ENCODE measurements around the gene FBXO33. TPM values are rescaled to one million over a fixed set of nuclear protein-coding genes. Genes with fewer than 3 reads are reported as not detected.

Gene FBXO33
- total RNA-seq, 6 experiments from 2014 or later = 4.3 to 6.0 (median 5.2) TPM

DNA sequence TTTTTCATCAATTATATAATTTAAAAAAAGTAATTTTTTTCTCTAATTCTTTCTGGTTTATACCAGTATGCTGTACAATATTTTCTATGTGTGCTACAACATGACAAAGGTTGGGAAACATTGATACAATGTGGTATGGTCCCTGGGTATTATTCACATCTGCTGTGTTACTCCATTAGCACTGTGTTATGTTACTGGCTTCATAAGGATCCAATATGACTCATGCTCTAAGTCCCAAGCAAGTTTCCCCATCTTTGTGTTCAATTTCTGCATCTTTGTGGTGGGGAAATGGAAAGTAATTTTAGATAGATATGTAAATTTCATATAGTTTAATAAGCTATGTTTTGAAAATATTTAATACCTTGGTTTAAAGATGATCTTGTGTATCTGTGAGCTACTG lies 35.8 kb downstream of the FBXO33 start:
- ATAC-seq (no peak), DNase-seq (no peak)
- Histone ChIP-seq H3K27me3 (no peaks in the 10 kb centered on the region), H3K36me3 (peaks cover 0 to 32% (median 3%) of the 10 kb centered on the region in 4 donors), H3K9me3 (no peaks in the 10 kb centered on the region), H3K4me3 (no peak overlapping the region), H3K4me1 (no peaks in the 10 kb centered on the region), H3K27ac (no peak overlapping the region)
- TF ChIP-seq, protein P1, sequence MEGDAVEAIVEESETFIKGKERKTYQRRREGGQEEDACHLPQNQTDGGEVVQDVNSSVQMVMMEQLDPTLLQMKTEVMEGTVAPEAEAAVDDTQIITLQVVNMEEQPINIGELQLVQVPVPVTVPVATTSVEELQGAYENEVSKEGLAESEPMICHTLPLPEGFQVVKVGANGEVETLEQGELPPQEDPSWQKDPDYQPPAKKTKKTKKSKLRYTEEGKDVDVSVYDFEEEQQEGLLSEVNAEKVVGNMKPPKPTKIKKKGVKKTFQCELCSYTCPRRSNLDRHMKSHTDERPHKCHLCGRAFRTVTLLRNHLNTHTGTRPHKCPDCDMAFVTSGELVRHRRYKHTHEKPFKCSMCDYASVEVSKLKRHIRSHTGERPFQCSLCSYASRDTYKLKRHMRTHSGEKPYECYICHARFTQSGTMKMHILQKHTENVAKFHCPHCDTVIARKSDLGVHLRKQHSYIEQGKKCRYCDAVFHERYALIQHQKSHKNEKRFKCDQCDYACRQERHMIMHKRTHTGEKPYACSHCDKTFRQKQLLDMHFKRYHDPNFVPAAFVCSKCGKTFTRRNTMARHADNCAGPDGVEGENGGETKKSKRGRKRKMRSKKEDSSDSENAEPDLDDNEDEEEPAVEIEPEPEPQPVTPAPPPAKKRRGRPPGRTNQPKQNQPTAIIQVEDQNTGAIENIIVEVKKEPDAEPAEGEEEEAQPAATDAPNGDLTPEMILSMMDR (IDR thresholded peaks at IDR 0.05) = no peak
- no peak for TF ChIP-seq POLR2A (IDR thresholded peaks at IDR 0.05)
- intact Hi-C loops (cut with DNase I) = no loop called here

DNA sequence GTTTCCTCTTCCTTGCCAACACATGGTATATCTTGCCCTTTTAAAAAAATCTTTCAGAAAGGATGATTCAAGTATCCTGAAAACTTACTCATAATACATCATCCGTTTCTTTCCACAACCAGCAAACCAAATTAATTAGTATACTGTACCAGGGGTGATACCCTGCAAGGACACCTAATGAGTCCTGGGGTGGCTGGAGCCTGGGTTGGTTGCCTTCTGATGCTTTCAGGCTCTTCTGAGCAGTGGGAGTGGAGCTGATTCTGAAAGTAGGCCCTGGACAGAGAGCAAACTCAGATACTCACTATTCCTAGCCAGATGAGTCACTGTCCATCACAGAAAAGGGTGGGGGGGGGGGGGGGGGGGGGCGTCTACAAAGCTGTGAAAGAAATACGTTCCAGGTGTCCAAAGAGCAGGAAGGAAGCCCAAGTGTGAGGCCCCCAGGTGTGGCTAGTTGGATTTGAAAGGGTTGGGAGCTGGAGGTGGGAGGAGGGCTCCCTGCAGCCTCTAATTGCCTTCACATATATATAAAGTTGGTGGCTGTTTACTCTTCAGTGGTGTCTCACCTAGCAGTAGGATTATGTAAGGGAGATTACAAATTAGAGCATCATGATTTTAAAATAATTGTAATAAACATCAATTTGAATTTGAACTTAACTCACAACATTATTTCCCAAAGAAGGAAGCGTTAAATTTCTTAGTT lies 36.5 kb downstream of the FBXO33 start:
- Histone ChIP-seq H3K9me3 (no peaks in the 10 kb centered on the region), H3K27me3 (no peaks in the 10 kb centered on the region), H3K36me3 (peaks cover 0 to 32% (median 3%) of the 10 kb centered on the region in 4 donors), H3K4me1 (no peaks in the 10 kb centered on the region), H3K27ac (no peak overlapping the region), H3K4me3 (no peak overlapping the region)
- no peak for TF ChIP-seq POLR2A (IDR thresholded peaks at IDR 0.05)
- TF ChIP-seq, protein P1 (IDR thresholded peaks at IDR 0.05) = no peak
- WGBS (ENCODE audit: insufficient coverage, low coverage, low lambda C conversion rate, missing lambda C conversion rate) = 81% methylated on average over 3 of the region's 4 CpGs
- no peak for ATAC-seq
- no peak for DNase-seq
- intact Hi-C loops (cut with DNase I) = no loop called here

- ATAC-seq (no peak), DNase-seq (no peak)
- WGBS (ENCODE audit: insufficient coverage, low coverage, low lambda C conversion rate, missing lambda C conversion rate) = 36% methylated on average over 1 of the region's 1 CpG
- no peak overlapping the region for H3K4me3 ChIP-seq
- peaks cover 0 to 18% (median 1%) of the 10 kb centered on the region in 4 donors for H3K36me3 ChIP-seq
- no peak overlapping the region for H3K27ac ChIP-seq
- intact Hi-C loops (cut with DNase I) = no loop called here
- no peaks in the 10 kb centered on the region for H3K4me1 ChIP-seq
- TF ChIP-seq POLR2A (IDR thresholded peaks at IDR 0.05) = no peak
- TF ChIP-seq, protein P1 (IDR thresholded peaks at IDR 0.05) = no peak
- H3K9me3 ChIP-seq = no peaks in the 10 kb centered on the region
- no peaks in the 10 kb centered on the region for H3K27me3 ChIP-seq
Measured at GRCh38 chr14:39393289-39393688, 38.9 kb downstream of the FBXO33 start.

GRCh38 chr14:39384177-39384576 lies 48.1 kb downstream of the FBXO33 start:
- DNase-seq = no peak
- Histone ChIP-seq H3K36me3 (peaks cover 0 to 5% (median 0%) of the 10 kb centered on the region in 4 donors), H3K4me1 (no peaks in the 10 kb centered on the region), H3K9me3 (no peaks in the 10 kb centered on the region), H3K4me3 (no peak overlapping the region), H3K27me3 (no peaks in the 10 kb centered on the region), H3K27ac (no peak overlapping the region)
- TF ChIP-seq, protein P1 (IDR thresholded peaks at IDR 0.05) = no peak
- no peak for TF ChIP-seq POLR2A (IDR thresholded peaks at IDR 0.05)
- no peak for ATAC-seq
- intact Hi-C loops (cut with DNase I) = no loop called here
- 79% methylated on average over 3 of the region's 4 CpGs for WGBS (ENCODE audit: insufficient coverage, low coverage, low lambda C conversion rate, missing lambda C conversion rate)

Measured in right lobe of liver (tissue), 6 donors.